Skeletal muscle cell (primary cell): ENCODE measurements around the gene NEURL3.
"Not testable (repeated sequence)": the region's sequence is repeated elsewhere in the genome, so short reads cannot be mapped to it uniquely, and the experiment has no call there.

Experiments used
- DNase-seq: peaks from one replicate; pipeline ENCODE4 v3.0.0-alpha.2; 2010; ENCODE audit warnings: low read depth
- H3K4me3 ChIP-seq: 2 replicates; pipeline ENCODE4 v1.5.1; 2011; ENCODE audit warnings: low read depth, mild to moderate bottlenecking, control low read depth, low read length, moderate library complexity

Gene NEURL3

GRCh38 chr2:96505231-96505889 is at the start of gene NEURL3:
Gene NEURL3, minus strand, starts transcription at chr2:96505357. Its CDS starts 71 bp downstream, at chr2:96505286.
- no peak within 1 kb of the TSS for H3K4me3 ChIP-seq
- no peak for DNase-seq

- no peak overlapping the region for H3K4me3 ChIP-seq
- DNase-seq, result no peak
Measured at GRCh38 chr2:96554293-96555145, 49.4 kb upstream of the NEURL3 start.

GRCh38 chr2:96553957-96554292 is 48.8 kb upstream of the NEURL3 start:
- not testable (repeated sequence) for H3K4me3 ChIP-seq

GRCh38 chr2:96553176-96553956 is 48.2 kb upstream of the NEURL3 start:
- DNase-seq, result no peak
- H3K4me3 ChIP-seq, result no peak overlapping the region

More at GRCh38 chr2:96553957-96554292, 48.8 kb upstream of the NEURL3 start:
- not testable (repeated sequence) for DNase-seq

GRCh38 chr2:96552315-96553175 is 47.4 kb upstream of the NEURL3 start:
- H3K4me3 ChIP-seq, result no peak overlapping the region
- no peak for DNase-seq

GRCh38 chr2:96551605-96552314 is 46.6 kb upstream of the NEURL3 start:
- H3K4me3 ChIP-seq, result no peak overlapping the region
- no peak for DNase-seq

- no peak overlapping the region for H3K4me3 ChIP-seq
- DNase-seq, result no peak
Measured at GRCh38 chr2:96550787-96551604, 45.8 kb upstream of the NEURL3 start.

GRCh38 chr2:96549967-96550786 is 45.0 kb upstream of the NEURL3 start:
- no peak overlapping the region for H3K4me3 ChIP-seq
- DNase-seq, result no peak

GRCh38 chr2:96549466-96549785 is 44.3 kb upstream of the NEURL3 start:
- DNase-seq, result no peak
- no peak overlapping the region for H3K4me3 ChIP-seq

GRCh38 chr2:96548558-96549465 is 43.7 kb upstream of the NEURL3 start:
- no peak for DNase-seq
- no peak overlapping the region for H3K4me3 ChIP-seq

GRCh38 chr2:96547731-96548171 is 42.6 kb upstream of the NEURL3 start:
- DNase-seq, result no peak
- no peak overlapping the region for H3K4me3 ChIP-seq

GRCh38 chr2:96547203-96547641 is 42.1 kb upstream of the NEURL3 start:
- H3K4me3 ChIP-seq, result no peak overlapping the region
- DNase-seq, result no peak

- H3K4me3 ChIP-seq, result no peak overlapping the region
- DNase-seq, result no peak
Measured at GRCh38 chr2:96546797-96547196, 41.6 kb upstream of the NEURL3 start.

GRCh38 chr2:96546321-96546720 is 41.2 kb upstream of the NEURL3 start:
- no peak overlapping the region for H3K4me3 ChIP-seq
- no peak for DNase-seq

GRCh38 chr2:96542357-96542977 is 37.3 kb upstream of the NEURL3 start:
- H3K4me3 ChIP-seq, result no peak overlapping the region
- no peak for DNase-seq
